ENCODE measurements around the gene DTNB.

DNA sequence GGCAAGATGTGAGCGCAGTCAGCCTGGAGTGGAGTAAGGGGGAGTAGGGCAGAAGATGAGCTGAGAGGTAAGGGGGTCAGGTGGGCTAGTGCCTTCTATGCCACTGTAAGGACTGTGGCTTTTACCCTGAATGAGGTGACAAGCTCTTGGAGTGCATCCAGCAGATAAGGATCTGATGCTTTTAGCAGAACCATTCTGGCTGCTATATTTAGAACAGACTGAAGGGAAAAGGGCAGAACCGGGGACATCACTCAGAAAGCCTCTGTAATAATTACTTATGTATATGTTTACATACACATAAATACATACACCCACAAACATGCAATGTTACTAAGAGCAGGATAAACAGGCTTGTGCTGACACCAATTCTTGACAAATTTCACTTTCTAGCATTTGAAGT, 124.8 kb downstream of the DTNB start:
- TF ChIP-seq, protein P1, sequence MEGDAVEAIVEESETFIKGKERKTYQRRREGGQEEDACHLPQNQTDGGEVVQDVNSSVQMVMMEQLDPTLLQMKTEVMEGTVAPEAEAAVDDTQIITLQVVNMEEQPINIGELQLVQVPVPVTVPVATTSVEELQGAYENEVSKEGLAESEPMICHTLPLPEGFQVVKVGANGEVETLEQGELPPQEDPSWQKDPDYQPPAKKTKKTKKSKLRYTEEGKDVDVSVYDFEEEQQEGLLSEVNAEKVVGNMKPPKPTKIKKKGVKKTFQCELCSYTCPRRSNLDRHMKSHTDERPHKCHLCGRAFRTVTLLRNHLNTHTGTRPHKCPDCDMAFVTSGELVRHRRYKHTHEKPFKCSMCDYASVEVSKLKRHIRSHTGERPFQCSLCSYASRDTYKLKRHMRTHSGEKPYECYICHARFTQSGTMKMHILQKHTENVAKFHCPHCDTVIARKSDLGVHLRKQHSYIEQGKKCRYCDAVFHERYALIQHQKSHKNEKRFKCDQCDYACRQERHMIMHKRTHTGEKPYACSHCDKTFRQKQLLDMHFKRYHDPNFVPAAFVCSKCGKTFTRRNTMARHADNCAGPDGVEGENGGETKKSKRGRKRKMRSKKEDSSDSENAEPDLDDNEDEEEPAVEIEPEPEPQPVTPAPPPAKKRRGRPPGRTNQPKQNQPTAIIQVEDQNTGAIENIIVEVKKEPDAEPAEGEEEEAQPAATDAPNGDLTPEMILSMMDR (IDR thresholded peaks at IDR 0.05), result no peak
- no peak for TF ChIP-seq POLR2A (IDR thresholded peaks at IDR 0.05)
